ENCODE measurements around the gene RBBP4. TPM values are rescaled to one million over a fixed set of nuclear protein-coding genes. Genes with fewer than 3 reads are reported as not detected.
A peak's percentile ranks its signal among the peaks of the same experiment; 100 is the strongest.

RBBP4 gene
- 100 to 1,000 TPM; 120 to 156 (median 136) TPM for total RNA-seq
- long read RNA-seq, donor 1, full-length matches to known transcripts, result 99 of 104 reads
- long read RNA-seq, donor 1, partial matches to known transcripts, result 1 of 104 reads
- long read RNA-seq, donor 1, other reads (novel, unspliced or antisense), result 4 of 104 reads
- long read RNA-seq, donor 2, full-length matches to known transcripts, result 44 of 59 reads
- long read RNA-seq, donor 2, partial matches to known transcripts, result 4 of 59 reads
- long read RNA-seq, donor 2, other reads (novel, unspliced or antisense), result 11 of 59 reads

DNA sequence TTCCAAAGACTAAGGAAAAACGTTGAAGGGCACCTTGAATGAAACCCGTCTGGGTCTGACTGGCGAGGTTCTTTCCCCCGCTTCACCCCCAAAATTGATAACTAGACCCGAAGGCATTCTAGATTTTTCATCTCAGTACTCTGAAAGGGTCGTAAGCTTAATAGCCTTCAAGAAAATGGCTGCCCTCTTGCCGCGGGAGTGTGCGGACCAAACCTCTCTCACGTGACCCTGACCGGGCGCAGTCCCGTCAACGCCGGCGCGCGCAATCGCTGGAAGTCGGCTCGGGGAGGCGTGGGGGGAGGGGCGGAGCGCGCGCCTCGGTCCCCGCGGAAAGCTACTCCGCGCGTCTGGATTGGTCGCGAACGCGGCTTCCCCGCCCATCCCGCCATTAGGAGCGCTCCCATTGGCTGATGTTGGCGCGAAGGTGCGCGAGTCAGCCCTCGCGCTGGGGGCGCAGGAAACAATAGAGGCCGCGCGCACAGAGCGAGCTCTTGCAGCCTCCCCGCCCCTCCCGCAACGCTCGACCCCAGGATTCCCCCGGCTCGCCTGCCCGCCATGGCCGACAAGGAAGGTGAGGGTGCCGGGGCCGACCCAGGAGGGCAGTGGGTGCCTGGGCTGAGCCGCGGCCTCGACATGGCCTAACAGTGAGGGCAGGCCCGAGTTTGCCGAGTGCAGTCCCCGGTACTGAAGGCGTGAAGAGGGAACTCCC, at the start of gene RBBP4:
Gene RBBP4 (plus strand): TSS at position 457 of the 709 bp plus-strand sequence. CDS start 99 bp downstream, at position 556.
- no peaks in the 10 kb centered on the region for H3K9me3 ChIP-seq
- peaks cover 10% of the 10 kb centered on the region for H3K36me3 ChIP-seq (ENCODE audit: low read depth)
- peak; percentile 94 for ATAC-seq
- peaks cover 39% of the 10 kb centered on the region for H3K4me1 ChIP-seq (ENCODE audit: low read depth)
- TF ChIP-seq, protein P1, sequence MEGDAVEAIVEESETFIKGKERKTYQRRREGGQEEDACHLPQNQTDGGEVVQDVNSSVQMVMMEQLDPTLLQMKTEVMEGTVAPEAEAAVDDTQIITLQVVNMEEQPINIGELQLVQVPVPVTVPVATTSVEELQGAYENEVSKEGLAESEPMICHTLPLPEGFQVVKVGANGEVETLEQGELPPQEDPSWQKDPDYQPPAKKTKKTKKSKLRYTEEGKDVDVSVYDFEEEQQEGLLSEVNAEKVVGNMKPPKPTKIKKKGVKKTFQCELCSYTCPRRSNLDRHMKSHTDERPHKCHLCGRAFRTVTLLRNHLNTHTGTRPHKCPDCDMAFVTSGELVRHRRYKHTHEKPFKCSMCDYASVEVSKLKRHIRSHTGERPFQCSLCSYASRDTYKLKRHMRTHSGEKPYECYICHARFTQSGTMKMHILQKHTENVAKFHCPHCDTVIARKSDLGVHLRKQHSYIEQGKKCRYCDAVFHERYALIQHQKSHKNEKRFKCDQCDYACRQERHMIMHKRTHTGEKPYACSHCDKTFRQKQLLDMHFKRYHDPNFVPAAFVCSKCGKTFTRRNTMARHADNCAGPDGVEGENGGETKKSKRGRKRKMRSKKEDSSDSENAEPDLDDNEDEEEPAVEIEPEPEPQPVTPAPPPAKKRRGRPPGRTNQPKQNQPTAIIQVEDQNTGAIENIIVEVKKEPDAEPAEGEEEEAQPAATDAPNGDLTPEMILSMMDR (IDR thresholded peaks at IDR 0.05), result no peak
- intact Hi-C loops (cut with DNase I, micrococcal nuclease), result no loop called here
- H3K4me3 ChIP-seq, result peak within 1 kb of the TSS; percentile 47
- peak; percentile 98 to 99 (median 98) for DNase-seq

DNA sequence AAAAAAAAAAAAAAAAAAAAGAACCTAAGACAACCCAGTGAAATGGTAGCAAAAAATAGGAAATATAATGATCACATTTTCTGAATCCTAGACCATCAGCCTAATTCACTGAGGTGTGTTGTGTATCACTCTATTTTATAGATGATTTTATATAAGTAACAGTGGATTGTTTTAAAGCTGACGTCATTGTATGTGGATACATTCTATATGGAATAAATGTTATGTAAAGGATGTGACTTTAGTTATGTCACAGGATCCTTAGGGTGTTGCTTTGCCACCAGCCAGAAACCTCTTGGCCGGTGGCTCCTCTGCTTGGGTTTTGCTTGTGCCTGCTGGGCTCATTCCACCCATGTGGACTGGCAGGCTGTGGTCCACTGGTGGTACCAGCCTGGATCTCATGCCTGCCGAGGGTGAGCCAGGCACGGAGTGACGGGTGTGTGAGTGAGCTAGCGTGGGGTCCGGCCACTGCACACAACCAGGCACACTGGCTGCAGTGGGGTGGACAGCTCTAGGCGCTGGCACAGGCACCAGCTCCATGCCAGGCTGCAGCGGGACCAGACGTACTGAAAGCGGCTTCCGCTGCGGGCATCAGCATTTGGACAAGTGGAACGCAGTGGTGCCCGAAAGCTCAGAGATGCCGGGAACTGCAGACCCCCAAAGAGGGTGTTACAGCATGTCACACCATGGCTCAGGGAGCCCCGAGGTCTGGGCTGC, 45.1 kb upstream of the RBBP4 start:
- TF ChIP-seq, protein P1 (IDR thresholded peaks at IDR 0.05), result no peak
- no peaks in the 10 kb centered on the region for H3K36me3 ChIP-seq (ENCODE audit: low read depth)
- intact Hi-C loops (cut with DNase I, micrococcal nuclease), result no loop called here
- H3K9me3 ChIP-seq, result no peaks in the 10 kb centered on the region
- H3K4me1 ChIP-seq (ENCODE audit: low read depth), result no peaks in the 10 kb centered on the region
- H3K4me3 ChIP-seq, result no peak overlapping the region
- no peak for DNase-seq
- ATAC-seq, result no peak

GRCh38 chr1:32606565-32607371, 44.2 kb upstream of the RBBP4 start:
- Histone ChIP-seq H3K4me1 (ENCODE audit: low read depth) (no peaks in the 10 kb centered on the region), H3K36me3 (ENCODE audit: low read depth) (no peaks in the 10 kb centered on the region), H3K4me3 (no peak overlapping the region), H3K9me3 (no peaks in the 10 kb centered on the region)
- ATAC-seq (no peak), DNase-seq (peak in 1 of 3 donors; percentile 27)
- intact Hi-C loops (cut with DNase I, micrococcal nuclease), result no loop called here
- TF ChIP-seq, protein P1 (IDR thresholded peaks at IDR 0.05), result no peak

DNA sequence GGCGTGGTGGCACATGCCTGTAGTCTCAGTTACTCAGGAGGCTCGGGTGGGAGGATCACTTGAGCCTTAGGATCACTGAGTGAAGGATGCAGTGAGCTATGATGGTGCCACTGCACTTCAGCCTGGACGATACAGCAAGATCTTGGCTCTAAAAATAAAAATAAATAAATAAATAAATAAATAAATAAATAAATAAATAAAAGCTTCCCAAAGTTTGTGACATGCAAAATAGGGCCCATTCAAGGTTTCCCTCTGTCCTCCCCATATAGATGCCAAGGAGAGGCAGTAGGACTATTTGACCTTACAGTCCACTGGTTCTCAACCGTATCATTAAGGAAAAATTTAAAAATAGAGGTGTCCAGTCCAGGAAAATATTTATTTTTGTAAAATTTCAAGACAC, 41.8 kb upstream of the RBBP4 start:
- ATAC-seq (no peak), DNase-seq (no peak)
- no peaks in the 10 kb centered on the region for H3K4me1 ChIP-seq (ENCODE audit: low read depth)
- no peaks in the 10 kb centered on the region for H3K9me3 ChIP-seq
- intact Hi-C loops (cut with DNase I, micrococcal nuclease), result no loop called here
- TF ChIP-seq, protein P1 (IDR thresholded peaks at IDR 0.05), result no peak
- H3K4me3 ChIP-seq, result no peak overlapping the region
- H3K36me3 ChIP-seq (ENCODE audit: low read depth), result no peaks in the 10 kb centered on the region

DNA sequence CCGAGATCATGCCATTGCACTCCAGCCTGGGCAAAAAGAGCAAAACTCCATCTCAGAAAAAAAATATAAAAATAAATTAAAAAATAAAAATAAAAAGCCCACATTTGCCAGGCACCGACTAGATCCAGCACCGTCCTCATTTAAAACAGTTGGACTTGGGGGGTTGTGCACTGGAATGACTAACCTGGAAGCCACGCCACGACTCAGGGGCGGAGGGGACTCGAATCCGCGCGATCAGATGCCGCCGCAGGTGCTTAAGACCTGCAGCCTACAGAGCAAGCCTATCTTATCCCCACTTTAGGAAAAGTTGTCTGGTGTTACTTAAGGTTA, 39.2 kb upstream of the RBBP4 start:
- intact Hi-C loops (cut with DNase I, micrococcal nuclease), result no loop called here
- no peak for ATAC-seq
- TF ChIP-seq, protein P1 (IDR thresholded peaks at IDR 0.05), result no peak
- Histone ChIP-seq H3K9me3 (no peaks in the 10 kb centered on the region), H3K4me3 (no peak overlapping the region), H3K36me3 (ENCODE audit: low read depth) (no peaks in the 10 kb centered on the region), H3K4me1 (ENCODE audit: low read depth) (no peaks in the 10 kb centered on the region)
- no peak for DNase-seq
